NOMO-1 treated with dmso at 0.1 percent for 144 hours (cell line): Measurements from ENCODE around the gene MBD3L3.
"Not testable (repeated sequence)": the region's sequence is repeated elsewhere in the genome, so short reads cannot be mapped to it uniquely, and the experiment has no call there.

Experiments
- DNase-seq: peaks from one replicate; lab custom pipeline; 2025; ENCODE audit not compliant: unreplicated experiment; lab: John Stamatoyannopoulos, UW

MBD3L3 gene

GRCh38 chr19:7058576-7058975 is at the start of gene MBD3L3:
Gene MBD3L3, minus strand, starts transcription at chr19:7058676. Its CDS starts 71 bp downstream, at chr19:7058605.
- not testable (repeated sequence) for DNase-seq

DNA sequence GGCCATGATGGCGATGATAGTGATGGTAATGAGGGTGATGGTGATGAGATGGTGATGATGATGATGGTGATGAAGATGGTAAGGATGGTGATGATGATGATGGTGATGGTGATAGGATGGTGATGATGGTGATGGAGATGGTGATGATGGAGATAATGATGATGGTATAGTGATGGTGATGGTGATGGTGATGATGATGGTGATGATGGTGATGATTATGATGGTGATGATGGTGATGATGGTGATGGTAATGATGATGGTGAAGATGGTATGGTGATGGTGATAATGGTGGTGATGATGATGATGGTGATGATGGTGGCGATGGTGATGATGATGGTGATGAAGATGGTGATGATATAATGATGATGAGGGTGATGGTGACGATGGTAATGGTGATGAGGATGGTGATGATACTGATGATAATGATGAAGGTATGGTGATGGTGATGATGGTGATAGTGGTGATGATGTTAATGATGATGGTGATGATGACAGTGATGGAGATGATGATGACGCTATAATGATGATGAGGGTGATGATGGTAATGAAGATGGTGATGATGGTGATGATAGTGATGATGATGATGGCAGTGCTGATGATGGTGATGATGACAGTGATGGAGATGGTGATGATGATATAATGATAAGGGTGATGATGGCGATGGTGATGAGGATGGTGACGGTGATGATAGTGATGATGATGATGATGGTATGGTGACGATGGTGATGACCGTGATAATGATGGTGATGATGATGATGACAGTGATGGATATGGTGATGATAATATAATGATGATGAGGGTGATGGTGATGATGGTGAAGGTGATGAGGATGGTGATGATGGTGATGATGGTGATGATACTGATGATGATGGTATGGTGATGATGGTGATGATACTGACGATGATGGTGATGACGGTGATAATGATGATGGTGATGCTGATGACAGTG is 48.5 kb upstream of the MBD3L3 start:
- no peak for DNase-seq

DNA sequence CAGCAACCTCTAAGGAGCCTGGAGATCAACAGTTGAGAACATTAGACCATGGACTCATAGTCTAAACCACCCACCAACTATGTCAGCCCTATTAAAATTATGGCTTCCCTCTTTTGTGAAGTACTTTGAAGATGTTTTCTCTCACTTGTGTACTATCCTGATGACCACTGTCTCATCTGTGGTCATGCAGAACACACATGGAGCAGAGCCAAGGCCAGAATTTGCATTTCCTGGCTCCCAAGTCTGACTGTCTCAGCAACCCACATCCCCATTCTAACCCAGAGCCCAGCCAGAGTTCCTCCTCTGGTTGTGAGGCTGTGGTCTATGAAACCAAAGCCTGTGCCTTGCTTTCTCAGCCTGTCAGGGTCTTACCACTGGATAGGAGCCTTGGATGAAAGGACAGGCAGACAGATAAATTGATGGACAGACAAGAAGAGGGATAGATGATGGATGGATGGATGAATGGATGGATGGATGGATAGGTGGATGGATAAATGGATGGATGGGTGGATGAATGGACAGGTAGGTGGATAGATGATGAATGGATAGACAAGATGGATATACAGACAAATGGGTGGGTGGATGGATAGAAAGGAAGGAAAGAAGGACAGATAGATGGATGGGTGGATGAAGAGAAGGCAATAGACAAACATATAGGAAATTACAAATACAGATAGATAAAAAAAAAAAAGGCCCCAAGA is 46.4 kb upstream of the MBD3L3 start:
- no peak for DNase-seq

DNA sequence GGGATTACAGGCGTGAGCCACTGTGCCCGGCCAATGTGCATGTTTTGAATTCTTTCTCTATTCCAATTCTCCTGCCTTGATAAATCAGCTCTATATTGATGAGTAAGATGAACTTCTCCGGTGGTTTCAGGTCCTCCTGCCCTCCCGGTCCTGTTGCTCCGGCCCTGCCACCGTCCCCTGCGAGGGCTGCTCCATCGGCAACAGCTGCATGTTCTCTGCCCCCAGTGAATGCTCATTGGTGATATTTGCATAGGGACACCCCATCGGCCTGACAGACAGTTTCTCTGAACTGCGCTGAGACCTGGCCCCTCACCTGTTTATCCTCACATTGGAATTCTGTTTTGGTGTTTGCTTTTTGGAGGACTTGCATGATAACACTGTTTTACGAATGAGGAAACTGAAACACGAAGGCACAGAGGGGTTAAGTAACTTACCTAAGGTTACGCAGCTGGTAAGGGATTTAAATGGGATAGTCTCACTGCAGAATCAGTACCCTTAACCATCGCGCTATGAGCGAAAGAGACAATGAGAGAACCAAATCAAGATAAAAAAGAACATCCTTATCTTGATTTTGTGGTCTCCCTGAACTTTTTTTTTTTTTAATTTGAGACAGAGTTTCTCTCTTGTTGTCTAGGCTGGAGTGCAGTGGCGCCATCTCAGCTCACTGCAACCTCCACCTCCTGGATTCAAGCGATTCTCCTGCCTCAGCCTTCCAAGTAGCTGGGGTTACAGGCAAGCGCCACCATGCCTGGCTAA is 43.2 kb upstream of the MBD3L3 start:
- DNase-seq, result no peak

GRCh38 chr19:7099597-7099921 is 41.1 kb upstream of the MBD3L3 start:
- no peak for DNase-seq

DNA sequence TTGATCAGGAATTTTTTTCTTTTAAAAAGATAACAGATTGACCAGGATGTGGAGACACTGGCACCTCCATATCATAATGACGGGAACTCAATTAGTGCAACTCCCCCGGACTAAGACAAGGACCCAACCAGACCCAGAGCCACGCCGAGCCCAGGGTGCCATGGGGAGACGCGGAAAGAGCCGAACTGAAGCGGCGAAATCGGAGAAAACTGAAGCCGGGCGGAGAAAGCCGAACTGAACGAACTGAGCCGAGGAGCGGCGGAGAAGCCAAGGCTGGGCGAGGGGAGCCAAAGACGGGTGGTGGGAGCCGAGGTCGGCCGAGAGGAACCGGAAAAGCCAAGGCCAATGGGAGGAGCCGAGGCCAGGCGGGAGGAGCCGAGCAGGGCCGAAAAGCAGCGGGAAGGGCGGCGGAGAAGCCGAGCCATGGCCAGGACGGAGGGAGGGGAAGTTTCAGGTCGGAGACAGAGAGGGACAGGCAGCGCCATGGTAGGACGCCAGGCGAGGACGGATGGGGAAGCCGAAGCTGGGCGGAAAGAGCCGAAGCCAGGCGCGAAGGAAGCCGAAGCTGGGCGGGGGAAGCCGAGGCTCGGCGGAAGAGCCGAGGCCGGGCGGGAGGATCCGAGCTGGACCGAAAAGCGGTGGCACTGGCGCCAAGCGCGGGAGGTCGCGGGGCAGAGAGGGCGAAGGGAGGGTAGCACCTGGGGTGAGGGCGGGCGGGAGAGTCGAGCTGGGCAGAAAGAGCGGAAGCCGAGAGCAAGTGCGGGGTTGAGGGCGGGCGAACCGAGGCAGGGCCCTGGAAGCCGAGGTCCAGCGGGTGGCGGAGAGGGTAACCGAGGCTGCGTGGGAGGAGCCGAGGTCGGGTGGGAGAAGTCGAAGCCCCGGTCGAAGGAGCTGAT is 40.5 kb upstream of the MBD3L3 start:
- DNase-seq, result peak; percentile 94

- no peak for DNase-seq
Observed at GRCh38 chr19:7098096-7098495, 39.6 kb upstream of the MBD3L3 start.

DNA sequence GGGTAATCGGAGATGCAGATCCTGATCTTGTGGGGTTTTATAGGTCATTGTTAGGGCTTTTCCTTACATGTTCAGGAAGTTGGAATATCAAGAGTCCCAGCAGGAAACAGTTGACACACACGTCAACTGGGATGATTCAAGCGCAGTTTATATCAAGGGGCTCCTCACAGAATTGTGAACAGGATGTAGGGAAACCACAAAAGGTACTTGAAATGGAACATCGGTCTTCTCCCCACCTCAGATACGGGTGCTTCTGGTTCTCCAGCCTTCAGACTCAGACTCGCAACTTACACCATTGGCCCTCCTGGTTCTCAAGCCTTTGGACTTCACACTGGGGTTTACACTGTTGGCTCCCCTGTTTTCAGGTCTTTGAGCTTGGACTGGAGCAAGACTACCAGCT is 30.5 kb upstream of the MBD3L3 start:
- no peak for DNase-seq

GRCh38 chr19:7083076-7083956 is 24.8 kb upstream of the MBD3L3 start:
- DNase-seq, result no peak

DNA sequence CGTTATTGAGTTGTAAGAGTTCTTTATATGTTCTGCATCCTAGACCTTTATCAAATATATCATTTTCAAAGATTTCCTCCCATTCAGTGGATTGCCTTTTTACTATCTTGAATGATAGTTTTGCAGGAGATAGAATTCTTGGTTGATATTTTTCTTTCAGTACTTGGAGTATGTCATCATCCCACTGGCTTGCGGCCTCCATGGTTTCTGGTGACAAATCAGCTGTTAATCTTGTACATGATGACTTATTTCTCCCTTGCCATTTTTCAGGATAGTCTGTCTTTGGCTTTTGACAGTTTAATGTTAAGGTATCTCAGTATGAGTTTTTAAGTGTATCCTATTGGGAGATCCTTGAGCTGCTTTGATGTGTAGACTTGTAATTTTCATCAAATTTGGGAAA is 19.5 kb upstream of the MBD3L3 start:
- no peak for DNase-seq

- DNase-seq, result no peak
Observed at GRCh38 chr19:7076151-7076550, 17.7 kb upstream of the MBD3L3 start.

- no peak for DNase-seq
Observed at GRCh38 chr19:7074705-7075282, 16.3 kb upstream of the MBD3L3 start.

GRCh38 chr19:7072541-7072940 is 14.1 kb upstream of the MBD3L3 start:
- DNase-seq, result no peak

- DNase-seq, result no peak
Observed at GRCh38 chr19:7069904-7070226, 11.4 kb upstream of the MBD3L3 start.

DNA sequence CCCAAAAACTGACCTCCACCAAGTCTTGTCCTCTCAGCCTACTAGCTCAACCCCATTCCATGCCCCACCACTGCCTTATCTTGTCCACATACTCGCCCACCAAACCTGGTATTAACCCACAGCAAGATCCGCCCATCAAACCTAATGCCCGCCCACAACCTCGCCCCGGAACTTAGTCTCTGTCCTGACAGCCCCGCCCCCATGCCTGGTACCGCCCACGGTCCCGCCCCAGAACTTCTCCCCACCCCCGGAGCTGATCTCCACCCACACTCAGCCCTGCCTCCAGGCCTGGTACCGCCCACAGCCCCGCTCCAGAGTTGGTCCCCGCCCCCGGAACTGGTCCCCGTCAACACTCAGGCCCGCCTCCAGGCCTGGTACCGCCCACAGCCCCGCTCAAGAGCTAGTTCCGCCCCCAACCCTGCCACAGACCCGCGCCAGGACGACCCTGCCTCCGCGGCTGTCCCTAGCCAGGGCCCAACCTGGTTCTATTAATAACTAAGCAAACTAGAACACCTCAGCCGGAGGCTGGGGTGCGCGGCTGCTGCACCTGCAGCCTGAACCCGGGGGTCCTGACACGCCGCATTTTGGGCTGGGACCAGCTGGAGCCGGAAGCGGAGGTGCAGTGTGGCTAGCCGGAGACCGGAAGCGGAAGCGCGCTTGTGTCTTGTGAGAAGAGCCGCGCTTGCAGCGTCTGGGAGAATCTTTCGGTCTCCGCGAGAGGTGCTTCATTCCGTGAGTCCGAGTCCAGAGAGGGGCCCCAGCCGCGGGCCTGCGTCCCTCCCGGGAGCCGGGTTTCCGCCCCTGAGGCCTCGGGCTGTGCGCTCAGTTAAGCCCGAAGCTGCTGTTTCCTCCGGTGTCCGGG is 10.8 kb upstream of the MBD3L3 start, which contains the start of gene ZNF557:
Gene ZNF557 (plus strand): TSS at position 662 of the 862 bp plus-strand sequence. CDS start 5,372 bp downstream, outside the sequence.
- DNase-seq, result peak; percentile 95

DNA sequence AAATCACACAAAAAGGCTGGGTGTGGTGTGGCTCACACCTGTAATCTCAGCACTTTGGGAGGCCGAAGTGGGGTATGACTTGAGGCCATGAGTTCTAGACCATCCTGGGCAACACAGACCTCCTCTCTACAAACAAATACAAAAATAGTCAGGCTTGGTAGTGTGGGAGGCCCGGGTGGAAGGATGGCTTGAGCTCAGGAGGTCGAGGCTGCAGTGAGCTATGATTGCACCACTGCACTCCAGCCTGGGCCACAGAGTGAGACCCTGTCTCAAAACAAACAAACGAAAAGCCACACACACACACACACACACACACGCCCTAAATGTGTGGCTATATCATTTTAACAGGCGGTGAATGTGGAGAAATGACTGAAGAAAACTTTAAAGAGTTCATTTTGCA is 10.1 kb upstream of the MBD3L3 start:
- DNase-seq, result no peak

GRCh38 chr19:7067716-7068115 is 9.2 kb upstream of the MBD3L3 start:
- no peak for DNase-seq

GRCh38 chr19:7067122-7067521 is 8.6 kb upstream of the MBD3L3 start:
- not testable (repeated sequence) for DNase-seq
